Measurements from ENCODE around the gene UBE3C. TPM values are rescaled to one million over a fixed set of nuclear protein-coding genes. Genes with fewer than 3 reads are reported as not detected.

The UBE3C gene
- total RNA-seq, 1 experiment from 2014 or later: 81.1 TPM

DNA sequence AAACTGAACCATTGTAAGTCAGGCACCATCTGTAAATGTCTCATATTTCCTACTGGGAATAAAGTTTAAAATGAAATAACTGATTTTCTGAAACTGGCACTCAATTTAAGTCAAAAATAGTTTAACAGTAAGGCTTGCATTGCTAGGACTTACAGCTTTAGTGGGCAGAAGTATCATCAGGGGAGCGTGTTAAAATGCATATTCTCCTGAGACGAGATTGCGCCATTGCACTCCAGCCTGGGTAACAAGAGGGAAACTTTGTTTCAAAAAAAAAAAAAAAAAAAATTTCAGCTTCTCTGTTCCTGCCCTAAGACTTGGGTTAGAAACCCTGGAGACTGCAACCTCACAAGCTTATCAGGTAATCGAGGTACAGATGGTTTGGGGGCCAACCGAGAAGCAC is 65.4 kb downstream of the UBE3C start:
- no TSS peak for BruUV-seq (replicated peaks)
- no peaks in the 10 kb centered on the region for H3K27me3 Mint-ChIP-seq (ENCODE audit: unreplicated experiment)
- intact Hi-C loops (cut with micrococcal nuclease; ENCODE audit: unreplicated experiment): no loop called here
- no peak overlapping the region for H3K27ac Mint-ChIP-seq (ENCODE audit: unreplicated experiment)
- no peaks in the 10 kb centered on the region for H3K9me3 Mint-ChIP-seq (ENCODE audit: low read depth, unreplicated experiment)
- peaks cover 13% of the 10 kb centered on the region for H3K36me3 Mint-ChIP-seq (ENCODE audit: insufficient read depth, unreplicated experiment)
- CTCF ChIA-PET: no interaction called here
- no peak for DNase-seq
- H3K4me3 Mint-ChIP-seq (ENCODE audit: low read depth, unreplicated experiment): no peak overlapping the region
- no peaks in the 10 kb centered on the region for H3K4me1 Mint-ChIP-seq (ENCODE audit: low read depth, unreplicated experiment)
- TF ChIP-seq, protein P1, sequence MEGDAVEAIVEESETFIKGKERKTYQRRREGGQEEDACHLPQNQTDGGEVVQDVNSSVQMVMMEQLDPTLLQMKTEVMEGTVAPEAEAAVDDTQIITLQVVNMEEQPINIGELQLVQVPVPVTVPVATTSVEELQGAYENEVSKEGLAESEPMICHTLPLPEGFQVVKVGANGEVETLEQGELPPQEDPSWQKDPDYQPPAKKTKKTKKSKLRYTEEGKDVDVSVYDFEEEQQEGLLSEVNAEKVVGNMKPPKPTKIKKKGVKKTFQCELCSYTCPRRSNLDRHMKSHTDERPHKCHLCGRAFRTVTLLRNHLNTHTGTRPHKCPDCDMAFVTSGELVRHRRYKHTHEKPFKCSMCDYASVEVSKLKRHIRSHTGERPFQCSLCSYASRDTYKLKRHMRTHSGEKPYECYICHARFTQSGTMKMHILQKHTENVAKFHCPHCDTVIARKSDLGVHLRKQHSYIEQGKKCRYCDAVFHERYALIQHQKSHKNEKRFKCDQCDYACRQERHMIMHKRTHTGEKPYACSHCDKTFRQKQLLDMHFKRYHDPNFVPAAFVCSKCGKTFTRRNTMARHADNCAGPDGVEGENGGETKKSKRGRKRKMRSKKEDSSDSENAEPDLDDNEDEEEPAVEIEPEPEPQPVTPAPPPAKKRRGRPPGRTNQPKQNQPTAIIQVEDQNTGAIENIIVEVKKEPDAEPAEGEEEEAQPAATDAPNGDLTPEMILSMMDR (IDR thresholded peaks at IDR 0.05; ENCODE audit: unreplicated experiment): no peak

GRCh38 chr7:157205438-157205837 is 66.7 kb downstream of the UBE3C start:
- Mint-ChIP-seq H3K4me1 (ENCODE audit: low read depth, unreplicated experiment) (no peaks in the 10 kb centered on the region), H3K4me3 (ENCODE audit: low read depth, unreplicated experiment) (no peak overlapping the region), H3K36me3 (ENCODE audit: insufficient read depth, unreplicated experiment) (peaks cover 13% of the 10 kb centered on the region), H3K27ac (ENCODE audit: unreplicated experiment) (no peak overlapping the region), H3K9me3 (ENCODE audit: low read depth, unreplicated experiment) (no peaks in the 10 kb centered on the region), H3K27me3 (ENCODE audit: unreplicated experiment) (no peaks in the 10 kb centered on the region)
- no TSS peak for BruUV-seq (replicated peaks)
- intact Hi-C loops (cut with micrococcal nuclease; ENCODE audit: unreplicated experiment): no loop called here
- CTCF ChIA-PET: no interaction called here
- TF ChIP-seq, protein P1 (IDR thresholded peaks at IDR 0.05; ENCODE audit: unreplicated experiment): no peak
- no peak for DNase-seq

- TF ChIP-seq, protein P1 (IDR thresholded peaks at IDR 0.05; ENCODE audit: unreplicated experiment): no peak
- CTCF ChIA-PET: no interaction called here
- no peaks in the 10 kb centered on the region for H3K4me1 Mint-ChIP-seq (ENCODE audit: low read depth, unreplicated experiment)
- no peak for DNase-seq
- peaks cover 26% of the 10 kb centered on the region for H3K36me3 Mint-ChIP-seq (ENCODE audit: insufficient read depth, unreplicated experiment)
- H3K4me3 Mint-ChIP-seq (ENCODE audit: low read depth, unreplicated experiment): no peak overlapping the region
- no peaks in the 10 kb centered on the region for H3K27me3 Mint-ChIP-seq (ENCODE audit: unreplicated experiment)
- no TSS peak for BruUV-seq (replicated peaks)
- intact Hi-C loops (cut with micrococcal nuclease; ENCODE audit: unreplicated experiment): no loop called here
- H3K9me3 Mint-ChIP-seq (ENCODE audit: low read depth, unreplicated experiment): no peaks in the 10 kb centered on the region
- no peak overlapping the region for H3K27ac Mint-ChIP-seq (ENCODE audit: unreplicated experiment)
Measured at GRCh38 chr7:157208571-157209413, 70.1 kb downstream of the UBE3C start.

GRCh38 chr7:157210682-157211081 is 72.0 kb downstream of the UBE3C start:
- TF ChIP-seq, protein P1 (IDR thresholded peaks at IDR 0.05; ENCODE audit: unreplicated experiment): no peak

More at GRCh38 chr7:157210682-157211081, 72.0 kb downstream of the UBE3C start:
- no peaks in the 10 kb centered on the region for H3K27me3 Mint-ChIP-seq (ENCODE audit: unreplicated experiment)
- intact Hi-C loops (cut with micrococcal nuclease; ENCODE audit: unreplicated experiment): no loop called here
- CTCF ChIA-PET: no interaction called here
- H3K36me3 Mint-ChIP-seq (ENCODE audit: insufficient read depth, unreplicated experiment): peaks cover 26% of the 10 kb centered on the region
- H3K4me1 Mint-ChIP-seq (ENCODE audit: low read depth, unreplicated experiment): no peaks in the 10 kb centered on the region
- no TSS peak for BruUV-seq (replicated peaks)
- H3K27ac Mint-ChIP-seq (ENCODE audit: unreplicated experiment): peak overlapping the region; percentile 13
- no peak for DNase-seq
- no peaks in the 10 kb centered on the region for H3K9me3 Mint-ChIP-seq (ENCODE audit: low read depth, unreplicated experiment)
- no peak overlapping the region for H3K4me3 Mint-ChIP-seq (ENCODE audit: low read depth, unreplicated experiment)
